Ovary (tissue), 3 donors: Measurements from ENCODE around the gene EID2.

Source experiments
- EP300 ChIP-seq: sonication (generic); formaldehyde crosslinking; IDR thresholded peaks from one replicate; pipeline ENCODE4 v1.6.1; 2017; ENCODE audit warnings: antibody characterized with exemption
- POLR2A ChIP-seq: fragments of 450-650 bp; IDR thresholded peaks from one replicate; pipeline ENCODE4 v1.6.1; 2017; ENCODE audit warnings: antibody characterized with exemption, mild to moderate bottlenecking, moderate library complexity
- TF ChIP-seq, protein P1 (sequence below), 3 donors: fragments of 450-650 bp in 2 of 3; fragments of 200-600 bp in 1 of 3; IDR thresholded peaks; one replicate each; pipeline versions ENCODE4 v1.5.1 to v1.8.0; 2016 to 2022; ENCODE audit warnings: antibody characterized with exemption in 3 of 3, mild to moderate bottlenecking in 1 of 3
- donor health status: DM: no; HTN: no; CAD: no.

DNA sequence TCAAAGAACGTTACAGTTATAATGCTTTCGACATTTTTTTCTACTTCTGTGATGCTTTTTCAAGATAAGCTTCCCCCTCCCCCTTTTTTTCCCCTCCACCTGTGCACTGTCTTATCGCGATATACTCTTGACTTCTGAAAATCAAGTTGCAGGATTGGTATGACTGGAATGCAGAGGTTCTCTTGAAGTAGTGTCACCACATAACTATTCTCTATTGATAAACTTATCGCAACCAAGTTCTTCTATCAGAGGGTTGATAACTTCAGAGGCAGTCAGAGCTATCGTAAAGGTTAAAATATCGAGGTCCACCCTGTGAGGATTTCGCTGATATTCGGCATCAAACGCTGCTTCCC, 820 bp downstream of the EID2 start:
- TF ChIP-seq POLR2A (no peak), EP300 (no peak)
- TF ChIP-seq, protein P1, sequence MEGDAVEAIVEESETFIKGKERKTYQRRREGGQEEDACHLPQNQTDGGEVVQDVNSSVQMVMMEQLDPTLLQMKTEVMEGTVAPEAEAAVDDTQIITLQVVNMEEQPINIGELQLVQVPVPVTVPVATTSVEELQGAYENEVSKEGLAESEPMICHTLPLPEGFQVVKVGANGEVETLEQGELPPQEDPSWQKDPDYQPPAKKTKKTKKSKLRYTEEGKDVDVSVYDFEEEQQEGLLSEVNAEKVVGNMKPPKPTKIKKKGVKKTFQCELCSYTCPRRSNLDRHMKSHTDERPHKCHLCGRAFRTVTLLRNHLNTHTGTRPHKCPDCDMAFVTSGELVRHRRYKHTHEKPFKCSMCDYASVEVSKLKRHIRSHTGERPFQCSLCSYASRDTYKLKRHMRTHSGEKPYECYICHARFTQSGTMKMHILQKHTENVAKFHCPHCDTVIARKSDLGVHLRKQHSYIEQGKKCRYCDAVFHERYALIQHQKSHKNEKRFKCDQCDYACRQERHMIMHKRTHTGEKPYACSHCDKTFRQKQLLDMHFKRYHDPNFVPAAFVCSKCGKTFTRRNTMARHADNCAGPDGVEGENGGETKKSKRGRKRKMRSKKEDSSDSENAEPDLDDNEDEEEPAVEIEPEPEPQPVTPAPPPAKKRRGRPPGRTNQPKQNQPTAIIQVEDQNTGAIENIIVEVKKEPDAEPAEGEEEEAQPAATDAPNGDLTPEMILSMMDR (IDR thresholded peaks at IDR 0.05), result no peak
